Measurements from ENCODE around the gene BRIP1.

BRIP1 gene

GRCh38 chr17:61647047-61647446 lies 216.3 kb downstream of the BRIP1 start:
- DNase-seq (ENCODE audit: low read depth) = peak; percentile 70
- H3K4me3 ChIP-seq (ENCODE audit: low read length) = no peak overlapping the region
- TF ChIP-seq CTCF (conservative IDR thresholded peaks at IDR 0.05; ENCODE audit: low read length) = no peak

GRCh38 chr17:61646482-61646881 lies 216.8 kb downstream of the BRIP1 start:
- H3K4me3 ChIP-seq (ENCODE audit: low read length) = no peak overlapping the region
- DNase-seq (ENCODE audit: low read depth) = no peak
- TF ChIP-seq CTCF (conservative IDR thresholded peaks at IDR 0.05; ENCODE audit: low read length) = no peak

GRCh38 chr17:61645920-61646319 lies 217.4 kb downstream of the BRIP1 start:
- TF ChIP-seq CTCF (conservative IDR thresholded peaks at IDR 0.05; ENCODE audit: low read length) = no peak
- no peak overlapping the region for H3K4me3 ChIP-seq (ENCODE audit: low read length)

GRCh38 chr17:61644800-61645774 lies 218.2 kb downstream of the BRIP1 start:
- TF ChIP-seq CTCF (conservative IDR thresholded peaks at IDR 0.05; ENCODE audit: low read length) = no peak
- DNase-seq (ENCODE audit: low read depth) = no peak
- no peak overlapping the region for H3K4me3 ChIP-seq (ENCODE audit: low read length)

More at GRCh38 chr17:61645920-61646319, 217.4 kb downstream of the BRIP1 start:
- no peak for DNase-seq (ENCODE audit: low read depth)

GRCh38 chr17:61642768-61643167 lies 220.6 kb downstream of the BRIP1 start:
- no peak for DNase-seq (ENCODE audit: low read depth)
- no peak overlapping the region for H3K4me3 ChIP-seq (ENCODE audit: low read length)
- no peak for TF ChIP-seq CTCF (conservative IDR thresholded peaks at IDR 0.05; ENCODE audit: low read length)

- no peak for TF ChIP-seq CTCF (conservative IDR thresholded peaks at IDR 0.05; ENCODE audit: low read length)
- no peak for DNase-seq (ENCODE audit: low read depth)
- no peak overlapping the region for H3K4me3 ChIP-seq (ENCODE audit: low read length)
These were observed 221.6 kb downstream of the BRIP1 start for GRCh38 chr17:61641715-61642114.

- TF ChIP-seq CTCF (conservative IDR thresholded peaks at IDR 0.05; ENCODE audit: low read length) = no peak
- H3K4me3 ChIP-seq (ENCODE audit: low read length) = no peak overlapping the region
- DNase-seq (ENCODE audit: low read depth) = no peak
These were observed 222.2 kb downstream of the BRIP1 start for GRCh38 chr17:61641084-61641483.
